Measurements from ENCODE around the gene SPTBN1. TPM values are rescaled to one million over a fixed set of nuclear protein-coding genes. Genes with fewer than 3 reads are reported as not detected.

The SPTBN1 gene
- total RNA-seq, 1 experiment from 2014 or later: 110 TPM

GRCh38 chr2:54534221-54534620 is 78.1 kb downstream of the SPTBN1 start:
- in situ Hi-C loops (cut with HindIII; ENCODE audit: low pct_unique_long_range_greater_than_20kb, low sequenced_read_pairs): no loop called here
- no peak for DNase-seq (ENCODE audit: low read depth)

DNA sequence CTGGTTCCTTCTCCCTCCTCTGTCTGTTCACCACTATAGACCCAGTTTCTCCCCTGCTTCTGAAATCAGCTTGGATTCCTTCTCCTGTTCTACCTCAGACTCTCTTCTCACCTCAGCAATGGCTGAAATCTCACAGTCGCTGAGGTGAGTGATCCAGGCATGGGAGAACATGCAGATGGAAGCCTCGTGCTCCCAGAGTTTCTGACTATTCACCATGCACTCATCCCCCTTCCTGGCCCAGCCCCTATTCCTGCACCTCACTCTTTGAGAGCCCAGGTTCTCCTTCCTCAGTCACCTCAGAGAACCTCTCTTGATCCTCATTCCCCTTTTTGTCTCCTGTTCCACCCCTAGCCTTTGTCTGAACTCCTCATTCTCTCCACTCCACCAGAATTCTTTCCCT is 78.5 kb downstream of the SPTBN1 start:
- no peak for DNase-seq (ENCODE audit: low read depth)
- in situ Hi-C loops (cut with HindIII; ENCODE audit: low pct_unique_long_range_greater_than_20kb, low sequenced_read_pairs): no loop called here

- in situ Hi-C loops (cut with HindIII; ENCODE audit: low pct_unique_long_range_greater_than_20kb, low sequenced_read_pairs): no loop called here
- DNase-seq (ENCODE audit: low read depth): no peak
Observed at GRCh38 chr2:54535599-54536195, 79.6 kb downstream of the SPTBN1 start.

GRCh38 chr2:54536720-54537119 is 80.6 kb downstream of the SPTBN1 start:
- no peak for DNase-seq (ENCODE audit: low read depth)
- in situ Hi-C loops (cut with HindIII; ENCODE audit: low pct_unique_long_range_greater_than_20kb, low sequenced_read_pairs): no loop called here

- no peak for DNase-seq (ENCODE audit: low read depth)
- in situ Hi-C loops (cut with HindIII; ENCODE audit: low pct_unique_long_range_greater_than_20kb, low sequenced_read_pairs): no loop called here
Observed at GRCh38 chr2:54538537-54538936, 82.4 kb downstream of the SPTBN1 start.

GRCh38 chr2:54539683-54540082 is 83.6 kb downstream of the SPTBN1 start:
- DNase-seq (ENCODE audit: low read depth): no peak
- in situ Hi-C loops (cut with HindIII; ENCODE audit: low pct_unique_long_range_greater_than_20kb, low sequenced_read_pairs): no loop called here

DNA sequence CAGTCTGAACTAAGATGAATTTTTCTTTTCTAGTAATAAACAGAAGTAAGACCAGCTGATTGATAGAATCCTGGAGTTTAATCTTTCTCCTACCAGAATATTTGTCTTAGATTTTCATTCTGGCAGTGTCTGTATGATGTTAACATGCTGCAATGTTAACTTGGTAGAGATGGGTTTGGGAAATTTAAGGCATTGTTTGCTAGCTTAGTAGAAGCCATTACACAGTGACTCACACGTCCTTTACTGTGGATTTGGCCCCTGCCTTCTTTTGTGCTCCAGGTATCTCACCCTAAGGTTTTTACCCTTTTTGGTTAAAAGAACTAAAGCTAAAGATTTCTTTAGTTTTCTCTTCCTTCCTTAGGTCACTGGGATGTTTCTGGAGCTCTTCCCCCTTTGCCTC is 84.1 kb downstream of the SPTBN1 start:
- DNase-seq (ENCODE audit: low read depth): no peak
- in situ Hi-C loops (cut with HindIII; ENCODE audit: low pct_unique_long_range_greater_than_20kb, low sequenced_read_pairs): no loop called here

- in situ Hi-C loops (cut with HindIII; ENCODE audit: low pct_unique_long_range_greater_than_20kb, low sequenced_read_pairs): no loop called here
- DNase-seq (ENCODE audit: low read depth): no peak
Observed at GRCh38 chr2:54541995-54542394, 85.9 kb downstream of the SPTBN1 start.

DNA sequence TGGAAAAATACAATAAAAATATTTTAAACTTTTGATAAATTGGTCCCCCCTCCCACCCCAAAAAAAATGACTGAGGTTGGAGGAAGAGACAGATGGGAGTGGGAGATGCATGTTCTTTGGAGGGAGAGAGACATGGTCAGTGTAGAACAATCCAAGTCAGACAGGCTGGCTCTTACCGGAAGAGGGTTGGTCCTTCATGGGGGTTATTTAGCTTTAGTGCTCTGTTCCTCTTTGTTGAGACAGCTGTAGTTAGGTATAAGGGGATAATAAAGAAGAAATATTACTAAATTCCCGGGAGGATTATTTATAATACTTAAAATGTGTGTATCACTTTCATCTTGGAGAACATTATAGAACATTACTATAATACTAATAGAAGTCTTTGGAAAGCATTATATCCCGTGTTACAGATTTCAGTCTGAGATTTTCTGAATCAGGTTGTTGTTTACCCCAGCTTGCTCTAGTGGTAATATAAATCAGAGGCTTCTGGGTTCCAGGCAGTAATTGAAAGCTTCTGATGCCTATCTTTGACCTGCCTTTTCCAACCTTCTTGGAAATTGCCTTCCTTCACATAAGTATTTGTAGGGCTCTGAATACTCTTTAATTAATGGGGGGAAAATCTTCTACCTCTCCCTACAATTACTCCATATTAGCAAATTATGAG is 87.7 kb downstream of the SPTBN1 start:
- in situ Hi-C loops (cut with HindIII; ENCODE audit: low pct_unique_long_range_greater_than_20kb, low sequenced_read_pairs): no loop called here
- no peak for DNase-seq (ENCODE audit: low read depth)

- in situ Hi-C loops (cut with HindIII; ENCODE audit: low pct_unique_long_range_greater_than_20kb, low sequenced_read_pairs): no loop called here
- DNase-seq (ENCODE audit: low read depth): peak; percentile 95
Observed at GRCh38 chr2:54545702-54546450, 89.7 kb downstream of the SPTBN1 start.

- in situ Hi-C loops (cut with HindIII; ENCODE audit: low pct_unique_long_range_greater_than_20kb, low sequenced_read_pairs): no loop called here
- DNase-seq (ENCODE audit: low read depth): no peak
Observed at GRCh38 chr2:54546518-54546917, 90.4 kb downstream of the SPTBN1 start.

DNA sequence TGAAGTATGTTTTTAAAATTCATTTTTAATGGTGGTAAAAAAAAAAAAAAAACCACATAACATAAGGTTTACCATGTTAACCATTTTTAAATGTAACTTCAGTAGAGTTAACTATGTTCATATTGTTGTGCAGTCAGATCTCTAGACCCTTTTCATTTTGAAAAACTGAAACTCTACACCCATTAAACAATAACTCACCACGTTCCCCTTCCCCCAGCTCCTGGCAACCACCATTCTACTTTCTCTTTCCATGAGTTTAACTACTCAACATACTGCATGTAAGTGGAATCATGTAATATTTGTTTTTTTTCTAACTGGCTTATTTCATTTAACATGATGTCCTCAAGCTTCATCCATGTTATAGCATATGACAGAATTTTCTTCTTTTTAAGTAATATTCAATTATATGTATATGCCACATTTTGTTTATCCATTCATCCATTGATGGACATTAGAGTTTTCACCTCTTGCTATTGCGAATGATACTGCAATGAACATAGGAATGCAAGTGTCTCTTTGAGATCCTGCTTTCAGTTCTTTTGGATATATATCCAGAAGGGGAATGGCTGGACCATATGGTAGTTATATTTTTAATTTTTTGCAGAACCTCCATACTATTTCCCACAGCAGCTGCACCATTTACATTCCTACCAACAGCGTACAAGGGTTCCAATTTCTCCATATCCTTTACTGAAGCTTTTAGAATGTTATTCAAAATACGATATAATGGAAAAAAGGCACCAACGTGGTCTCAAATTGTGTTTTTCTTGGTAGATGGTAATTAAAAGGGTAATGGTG is 91.0 kb downstream of the SPTBN1 start:
- peak; percentile 12 for DNase-seq (ENCODE audit: low read depth)
- in situ Hi-C loops (cut with HindIII; ENCODE audit: low pct_unique_long_range_greater_than_20kb, low sequenced_read_pairs): no loop called here

DNA sequence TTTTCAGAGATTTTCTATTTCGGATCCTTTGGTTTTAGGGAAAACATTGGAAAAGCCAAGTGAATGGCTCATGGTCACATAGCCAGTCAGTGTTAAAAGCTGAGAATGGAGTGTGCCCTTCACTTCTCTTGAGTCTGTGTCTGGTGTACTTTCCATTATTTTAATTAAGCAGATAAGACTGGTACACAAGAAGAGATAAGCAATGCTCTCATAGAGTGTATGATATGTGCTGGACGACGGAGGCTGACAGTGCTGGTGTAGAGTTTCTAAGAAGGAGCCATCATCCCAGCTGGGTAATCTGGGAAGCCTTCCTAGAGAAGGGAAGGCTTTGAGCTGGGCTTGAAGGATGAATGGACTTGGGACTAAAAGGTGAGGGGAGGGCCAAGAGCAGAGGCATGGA is 93.3 kb downstream of the SPTBN1 start:
- no peak for DNase-seq (ENCODE audit: low read depth)
- in situ Hi-C loops (cut with HindIII; ENCODE audit: low pct_unique_long_range_greater_than_20kb, low sequenced_read_pairs): no loop called here

GRCh38 chr2:54549917-54550518 is 93.9 kb downstream of the SPTBN1 start:
- in situ Hi-C loops (cut with HindIII; ENCODE audit: low pct_unique_long_range_greater_than_20kb, low sequenced_read_pairs): no loop called here
- DNase-seq (ENCODE audit: low read depth): peak; percentile 31

GRCh38 chr2:54550547-54550946 is 94.4 kb downstream of the SPTBN1 start:
- in situ Hi-C loops (cut with HindIII; ENCODE audit: low pct_unique_long_range_greater_than_20kb, low sequenced_read_pairs): no loop called here

DNA sequence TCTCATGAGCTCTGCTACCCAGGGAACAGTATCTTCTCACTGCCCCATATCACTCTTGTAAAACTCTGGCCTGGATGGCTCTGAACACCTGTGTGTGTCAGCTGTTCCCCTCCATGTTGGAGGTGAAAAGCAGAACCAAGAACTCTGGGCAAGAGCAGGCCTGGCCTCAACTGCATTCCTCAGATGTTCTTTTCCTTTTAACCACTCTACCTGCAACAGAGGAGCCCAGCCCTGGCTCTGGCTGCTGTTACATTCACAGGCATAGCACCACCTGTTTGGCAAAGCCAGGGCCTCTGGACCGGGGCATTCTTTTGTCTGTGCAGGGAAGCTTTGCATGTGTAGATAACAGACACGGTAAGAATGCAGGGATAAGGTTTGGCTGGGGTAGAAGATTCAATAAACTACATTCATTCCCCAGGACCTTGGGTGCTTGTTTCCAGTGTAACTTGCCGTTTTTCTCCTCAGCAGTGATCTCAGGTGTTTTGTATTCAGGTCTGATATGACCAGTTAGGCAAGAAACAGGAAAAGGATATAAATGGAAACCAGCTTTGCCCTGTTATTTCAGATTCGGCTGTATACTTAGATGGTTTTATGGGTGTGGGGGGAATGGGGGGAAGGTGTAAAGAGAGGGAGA is 95.1 kb downstream of the SPTBN1 start:
- DNase-seq (ENCODE audit: low read depth): no peak
- in situ Hi-C loops (cut with HindIII; ENCODE audit: low pct_unique_long_range_greater_than_20kb, low sequenced_read_pairs): no loop called here

More at GRCh38 chr2:54550547-54550946, 94.4 kb downstream of the SPTBN1 start:
- DNase-seq (ENCODE audit: low read depth): no peak

GRCh38 chr2:54553075-54553474 is 96.9 kb downstream of the SPTBN1 start:
- in situ Hi-C loops (cut with HindIII; ENCODE audit: low pct_unique_long_range_greater_than_20kb, low sequenced_read_pairs): no loop called here
- DNase-seq (ENCODE audit: low read depth): no peak

- in situ Hi-C loops (cut with HindIII; ENCODE audit: low pct_unique_long_range_greater_than_20kb, low sequenced_read_pairs): no loop called here
Observed at GRCh38 chr2:54553775-54554174, 97.6 kb downstream of the SPTBN1 start.

More at GRCh38 chr2:54553775-54554174, 97.6 kb downstream of the SPTBN1 start:
- DNase-seq (ENCODE audit: low read depth): no peak
